NOMO-1 treated with dmso at 0.1 percent for 144 hours (cell line): ENCODE measurements around the gene MBNL2.

ENCODE experiments used
- DNase-seq: peaks from one replicate; lab custom pipeline; 2025; ENCODE audit not compliant: unreplicated experiment; lab: John Stamatoyannopoulos, UW

The MBNL2 gene

GRCh38 chr13:97269603-97270002 is 47.5 kb downstream of the MBNL2 start:
- no peak for DNase-seq

- no peak for DNase-seq
Observed at GRCh38 chr13:97272526-97272925, 50.4 kb downstream of the MBNL2 start.

GRCh38 chr13:97273341-97273831 is 51.3 kb downstream of the MBNL2 start:
- no peak for DNase-seq

- no peak for DNase-seq
Observed at GRCh38 chr13:97274829-97275649, 52.9 kb downstream of the MBNL2 start.

GRCh38 chr13:97275776-97276501 is 53.8 kb downstream of the MBNL2 start:
- no peak for DNase-seq

GRCh38 chr13:97276862-97277269 is 54.7 kb downstream of the MBNL2 start:
- DNase-seq: no peak

- no peak for DNase-seq
Observed at GRCh38 chr13:97278435-97279411, 56.6 kb downstream of the MBNL2 start.

GRCh38 chr13:97279913-97280312 is 57.8 kb downstream of the MBNL2 start:
- DNase-seq: no peak

- DNase-seq: no peak
Observed at GRCh38 chr13:97280478-97280877, 58.3 kb downstream of the MBNL2 start.

GRCh38 chr13:97281028-97281427 is 58.9 kb downstream of the MBNL2 start:
- no peak for DNase-seq

- no peak for DNase-seq
Observed at GRCh38 chr13:97282705-97283104, 60.6 kb downstream of the MBNL2 start.

GRCh38 chr13:97283888-97284287 is 61.8 kb downstream of the MBNL2 start:
- no peak for DNase-seq

GRCh38 chr13:97284558-97284957 is 62.4 kb downstream of the MBNL2 start:
- DNase-seq: no peak

- DNase-seq: no peak
Observed at GRCh38 chr13:97285221-97285955, 63.3 kb downstream of the MBNL2 start.

- no peak for DNase-seq
Observed at GRCh38 chr13:97286317-97287046, 64.3 kb downstream of the MBNL2 start.

GRCh38 chr13:97287047-97287383 is 64.9 kb downstream of the MBNL2 start:
- no peak for DNase-seq

GRCh38 chr13:97288486-97288900 is 66.4 kb downstream of the MBNL2 start:
- DNase-seq: no peak

- no peak for DNase-seq
Observed at GRCh38 chr13:97289514-97290298, 67.6 kb downstream of the MBNL2 start.
